Right lobe of liver (tissue), 4 donors: ENCODE results near the gene SMPD2.

Experiments used
- CTCF ChIP-seq, 4 donors: fragments of 200-600 bp in 3 of 4; fragments of 450-650 bp in 1 of 4; IDR thresholded peaks; one replicate each; pipeline versions ENCODE4 v1.5.1 to v1.8.0; 2016 to 2022; ENCODE audit warnings: antibody characterized with exemption in 4 of 4, mild to moderate bottlenecking in 2 of 4
- POLR2A ChIP-seq: fragments of 450-650 bp; IDR thresholded peaks from one replicate; pipeline ENCODE4 v1.6.1; 2017; ENCODE audit warnings: antibody characterized with exemption, mild to moderate bottlenecking
- donor health status: DM: no; HTN: no; CAD: no.
- donor health status: DM: no; HTN: no; CAD: no.
- donor health status: DM: no; HTN: yes; CAD: no.

- no peak for TF ChIP-seq CTCF (IDR thresholded peaks at IDR 0.05)
- no peak for TF ChIP-seq POLR2A
These were observed 11.7 kb downstream of the SMPD2 start for GRCh38 chr6:109452181-109452580.
